OCI-LY1 (cell line): ENCODE measurements around the gene ATF7IP2.
A peak's percentile ranks its signal among the peaks of the same experiment; 100 is the strongest.

Experiments used
- H2AFZ ChIP-seq: fragments of 200-600 bp; sonication (generic), shearing (Covaris generic); 2 replicates; pipeline ENCODE4 v1.6.0; 2014; ENCODE audit warnings: antibody characterized with exemption, mild to moderate bottlenecking, low read length
- H3F3A ChIP-seq: fragments of 200-600 bp; sonication (generic), shearing (Covaris generic); 2 replicates; pipeline ENCODE4 v1.6.0; 2014; ENCODE audit warnings: mild to moderate bottlenecking, antibody characterized with exemption, low read length, moderate library complexity; ENCODE audit not compliant: insufficient read depth
- H3K27ac ChIP-seq: fragments of 200-600 bp; sonication (generic); 2 replicates; pipeline ENCODE4 v1.5.1; 2014; ENCODE audit warnings: low read length, mixed run types, mild to moderate bottlenecking, low read depth; ENCODE audit not compliant: poor library complexity, severe bottlenecking
- H3K27me3 ChIP-seq: fragments of 200-600 bp; sonication (generic); 2 replicates; pipeline ENCODE4 v1.6.0; 2014; ENCODE audit warnings: antibody characterized with exemption, mild to moderate bottlenecking, low read length, moderate library complexity; ENCODE audit not compliant: insufficient read depth
- H3K36me3 ChIP-seq: fragments of 200-600 bp; sonication (generic); 2 replicates; pipeline ENCODE4 v1.6.1; 2014; ENCODE audit warnings: mild to moderate bottlenecking, antibody characterized with exemption, low read length, moderate library complexity, mixed read lengths; ENCODE audit not compliant: insufficient read depth
- H3K4me1 ChIP-seq: fragments of 200-600 bp; sonication (generic); 2 replicates; pipeline ENCODE4 v1.5.1; 2014; ENCODE audit warnings: mild to moderate bottlenecking, low read length, moderate library complexity; ENCODE audit not compliant: insufficient read depth, severe bottlenecking
- H3K4me2 ChIP-seq: fragments of 200-600 bp; sonication (generic), shearing (Covaris generic); 2 replicates; pipeline ENCODE4 v1.6.1; 2014; ENCODE audit warnings: low read length
- H3K4me3 ChIP-seq: fragments of 200-600 bp; sonication (generic); 2 replicates; pipeline ENCODE4 v1.5.1; 2014; ENCODE audit warnings: low read length, low read depth, mild to moderate bottlenecking, mixed read lengths; ENCODE audit not compliant: poor library complexity, severe bottlenecking
- H3K79me2 ChIP-seq: fragments of 200-600 bp; shearing (Covaris generic); 2 replicates; pipeline ENCODE4 v1.6.1; 2016; ENCODE audit warnings: mixed run types, low read length, mixed read lengths; ENCODE audit not compliant: insufficient read depth
- H3K9ac ChIP-seq: fragments of 200-600 bp; sonication (generic), shearing (Covaris generic); 2 replicates; pipeline ENCODE4 v1.6.1; 2014; ENCODE audit warnings: mild to moderate bottlenecking, low read length, mixed read lengths
- H3K9me2 ChIP-seq: fragments of 200-600 bp; sonication (generic), shearing (Covaris generic); 2 replicates; pipeline ENCODE4 v1.6.1; 2014; ENCODE audit warnings: low read depth, mild to moderate bottlenecking, low read length, mixed read lengths
- H3K9me3 ChIP-seq: fragments of 200-600 bp; shearing (Covaris generic); 2 replicates; pipeline ENCODE4 v1.6.1; 2014; ENCODE audit warnings: low read length, mixed read lengths
- H4K20me1 ChIP-seq: fragments of 200-600 bp; sonication (generic), shearing (Covaris generic); 2 replicates; pipeline ENCODE4 v1.6.0; 2016; ENCODE audit warnings: mild to moderate bottlenecking, low read length; ENCODE audit not compliant: insufficient read depth
- CTCF ChIP-seq: fragments of 200-600 bp; sonication (generic), shearing (Covaris generic); IDR thresholded peaks from 2 replicates; pipeline ENCODE4 v1.5.1; 2017; ENCODE audit warnings: mild to moderate bottlenecking, antibody characterized with exemption, low read length, moderate library complexity, mixed read lengths
- EZH2 ChIP-seq: fragments of 200-600 bp; sonication (generic), shearing (Covaris generic); IDR thresholded peaks from 2 replicates; pipeline ENCODE4 v1.8.0; 2017; ENCODE audit warnings: borderline replicate concordance, mixed run types, mild to moderate bottlenecking, antibody characterized with exemption, low read length, moderate library complexity, mixed read lengths

Gene ATF7IP2

GRCh38 chr16:10383626-10384025 is 2.2 kb upstream of the ATF7IP2 start:
- Histone ChIP-seq H3K9me2 (no peaks in the 10 kb centered on the region), H3K4me3 (no peak overlapping the region), H3K36me3 (peaks cover 19% of the 10 kb centered on the region), H2AFZ (no peak overlapping the region), H3K4me1 (peaks cover 31% of the 10 kb centered on the region), H3K9me3 (no peaks in the 10 kb centered on the region), H3K79me2 (peaks cover 23% of the 10 kb centered on the region), H3K27ac (no peak overlapping the region), H4K20me1 (no peaks in the 10 kb centered on the region), H3K9ac (no peak overlapping the region), H3K27me3 (no peaks in the 10 kb centered on the region), H3K4me2 (no peak overlapping the region), H3F3A (no peaks in the 10 kb centered on the region)
- TF ChIP-seq CTCF = no peak
- no peak for TF ChIP-seq EZH2

- Histone ChIP-seq H3K9me2 (no peaks in the 10 kb centered on the region), H4K20me1 (no peaks in the 10 kb centered on the region), H3K4me2 (peak overlapping the region; percentile 68), H3K4me3 (peak overlapping the region; percentile 91), H3K27ac (peak overlapping the region; percentile 67), H3K36me3 (peaks cover 48% of the 10 kb centered on the region), H3K9ac (peak overlapping the region; percentile 90), H3K27me3 (no peaks in the 10 kb centered on the region), H3K9me3 (no peaks in the 10 kb centered on the region), H3K4me1 (peaks cover 44% of the 10 kb centered on the region), H3F3A (no peaks in the 10 kb centered on the region), H2AFZ (no peak overlapping the region), H3K79me2 (peaks cover 38% of the 10 kb centered on the region)
- TF ChIP-seq EZH2 (no peak), CTCF (no peak)
These were observed 748 bp downstream of the ATF7IP2 start for GRCh38 chr16:10386517-10387100.

- Histone ChIP-seq H3K4me2 (peak overlapping the region; percentile 68), H2AFZ (no peak overlapping the region), H3K36me3 (peaks cover 52% of the 10 kb centered on the region), H3K9me3 (no peaks in the 10 kb centered on the region), H3K4me3 (peak overlapping the region; percentile 91), H4K20me1 (no peaks in the 10 kb centered on the region), H3K4me1 (peaks cover 38% of the 10 kb centered on the region), H3K27me3 (no peaks in the 10 kb centered on the region), H3F3A (no peaks in the 10 kb centered on the region), H3K9me2 (no peaks in the 10 kb centered on the region), H3K79me2 (peaks cover 38% of the 10 kb centered on the region), H3K27ac (no peak overlapping the region), H3K9ac (peak overlapping the region; percentile 90)
- TF ChIP-seq EZH2 = no peak
- no peak for TF ChIP-seq CTCF
These were observed 1.3 kb downstream of the ATF7IP2 start for GRCh38 chr16:10387188-10387617.
